Activated T-helper 1 cell treated with anti-CD3 and anti-CD28 coated beads, Interleukin-12 subunit alpha, Interleukin-12 subunit beta, Interleukin-2, Interleukin-4 antibody, amounts not matched to agents 30 ng/mL and 10 ng/mL and 1 ng/mL, durations not matched to agents 14 hours and 24 hours and 36 hours (primary cell): ENCODE data around the gene RIMS3. TPM values are rescaled to one million over a fixed set of nuclear protein-coding genes. Genes with fewer than 3 reads are reported as not detected.
A peak's percentile ranks its signal among the peaks of the same experiment; 100 is the strongest.

Experiments
- DNase-seq: peaks from one replicate; pipeline ENCODE4 v3.0.0; 2021; ENCODE audit warnings: low spot score
- H3K27ac Mint-ChIP-seq: one replicate; pipeline ENCODE4 v1.8.0; 2021; ENCODE audit warnings: mild to moderate bottlenecking, mixed read lengths
- H3K27me3 Mint-ChIP-seq: one replicate; pipeline ENCODE4 v1.8.0; 2022; ENCODE audit warnings: mild to moderate bottlenecking, moderate library complexity, mixed read lengths; ENCODE audit not compliant: insufficient read depth
- H3K36me3 Mint-ChIP-seq: one replicate; pipeline ENCODE4 v1.8.0; 2021; ENCODE audit warnings: low read depth, mixed read lengths
- H3K4me1 Mint-ChIP-seq: one replicate; pipeline ENCODE4 v1.8.0; 2021; ENCODE audit warnings: low read depth, mixed read lengths
- H3K4me3 Mint-ChIP-seq: one replicate; pipeline ENCODE4 v1.8.0; 2021; ENCODE audit warnings: mild to moderate bottlenecking, moderate library complexity, mixed read lengths
- H3K9me3 Mint-ChIP-seq: one replicate; pipeline ENCODE4 v1.8.0; 2021; ENCODE audit warnings: mixed read lengths
- intact Hi-C: fragments of 100-400 bp; cut with micrococcal nuclease; formaldehyde crosslinking; loops from one replicate; pipeline ENCODE4 v1.15.1; 2024
- total RNA-seq: library from RNA; stranded (reverse); gene quantifications from 2 replicates; pipeline ENCODE4 v1.2.3, GENCODE V29; 2022

The RIMS3 gene
- total RNA-seq, 1 donor from 2014 or later = 1.9 TPM

DNA sequence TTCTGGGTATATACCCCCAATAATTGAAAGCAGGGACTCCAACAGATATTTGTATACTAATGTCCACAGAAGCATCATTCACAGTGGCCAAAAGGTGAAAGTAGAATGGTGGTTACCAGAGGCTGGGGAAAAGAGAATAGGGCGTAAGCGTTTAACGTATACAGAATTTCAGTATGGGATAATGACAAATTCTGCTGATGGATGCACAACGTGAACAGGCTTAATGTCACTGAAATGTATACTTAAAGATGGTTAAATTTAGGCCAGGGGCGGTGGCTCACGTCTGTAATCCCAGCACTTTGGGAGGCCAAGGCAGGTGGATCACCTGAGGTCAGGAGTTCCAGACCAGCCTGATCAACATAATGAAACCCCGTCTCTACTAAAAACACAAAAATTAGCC, 21.6 kb upstream of the RIMS3 start:
- H3K9me3 Mint-ChIP-seq = no peaks in the 10 kb centered on the region
- no peaks in the 10 kb centered on the region for H3K27me3 Mint-ChIP-seq
- DNase-seq = no peak
- no peak overlapping the region for H3K27ac Mint-ChIP-seq
- intact Hi-C loops = no loop called here
- no peak overlapping the region for H3K4me3 Mint-ChIP-seq
- peaks cover 18% of the 10 kb centered on the region for H3K36me3 Mint-ChIP-seq
- peaks cover 23% of the 10 kb centered on the region for H3K4me1 Mint-ChIP-seq

- Mint-ChIP-seq H3K27me3 (no peaks in the 10 kb centered on the region), H3K4me1 (peaks cover 7% of the 10 kb centered on the region), H3K4me3 (no peak overlapping the region), H3K27ac (no peak overlapping the region), H3K36me3 (peaks cover 14% of the 10 kb centered on the region), H3K9me3 (no peaks in the 10 kb centered on the region)
- no peak for DNase-seq
- intact Hi-C loops = no loop called here
Measured at GRCh38 chr1:40684669-40685068, 19.2 kb upstream of the RIMS3 start.

- intact Hi-C loops = no loop called here
- no peak for DNase-seq
- no peaks in the 10 kb centered on the region for H3K27me3 Mint-ChIP-seq
- H3K4me1 Mint-ChIP-seq = no peaks in the 10 kb centered on the region
- no peak overlapping the region for H3K4me3 Mint-ChIP-seq
- H3K9me3 Mint-ChIP-seq = no peaks in the 10 kb centered on the region
- H3K27ac Mint-ChIP-seq = no peak overlapping the region
- no peaks in the 10 kb centered on the region for H3K36me3 Mint-ChIP-seq
Measured at GRCh38 chr1:40679165-40679953, 13.9 kb upstream of the RIMS3 start.

- no peaks in the 10 kb centered on the region for H3K9me3 Mint-ChIP-seq
Measured at GRCh38 chr1:40676501-40676900, 11.0 kb upstream of the RIMS3 start.

GRCh38 chr1:40673452-40673851, 8.0 kb upstream of the RIMS3 start:
- Mint-ChIP-seq H3K36me3 (no peaks in the 10 kb centered on the region), H3K4me3 (no peak overlapping the region), H3K27ac (no peak overlapping the region), H3K9me3 (no peaks in the 10 kb centered on the region), H3K4me1 (no peaks in the 10 kb centered on the region), H3K27me3 (peaks cover 5% of the 10 kb centered on the region)
- DNase-seq = no peak
- intact Hi-C loops = no loop called here

More at GRCh38 chr1:40676501-40676900, 11.0 kb upstream of the RIMS3 start:
- no peak overlapping the region for H3K27ac Mint-ChIP-seq
- no peaks in the 10 kb centered on the region for H3K4me1 Mint-ChIP-seq
- H3K4me3 Mint-ChIP-seq = no peak overlapping the region
- intact Hi-C loops = no loop called here
- DNase-seq = no peak
- H3K27me3 Mint-ChIP-seq = peaks cover 2% of the 10 kb centered on the region
- H3K36me3 Mint-ChIP-seq = no peaks in the 10 kb centered on the region

- Mint-ChIP-seq H3K27ac (no peak overlapping the region), H3K4me3 (peak overlapping the region; percentile 59), H3K27me3 (peaks cover 5% of the 10 kb centered on the region), H3K4me1 (peaks cover 9% of the 10 kb centered on the region), H3K9me3 (no peaks in the 10 kb centered on the region), H3K36me3 (no peaks in the 10 kb centered on the region)
- intact Hi-C loops = loop anchor here (1.0 to 5.0 kb wide), 6 partner anchors 42 to 525 kb away; partner anchors contain the start of gene ZFP69B
- peak; percentile 72 for DNase-seq
Measured at GRCh38 chr1:40668769-40669525, 3.5 kb upstream of the RIMS3 start.

DNA sequence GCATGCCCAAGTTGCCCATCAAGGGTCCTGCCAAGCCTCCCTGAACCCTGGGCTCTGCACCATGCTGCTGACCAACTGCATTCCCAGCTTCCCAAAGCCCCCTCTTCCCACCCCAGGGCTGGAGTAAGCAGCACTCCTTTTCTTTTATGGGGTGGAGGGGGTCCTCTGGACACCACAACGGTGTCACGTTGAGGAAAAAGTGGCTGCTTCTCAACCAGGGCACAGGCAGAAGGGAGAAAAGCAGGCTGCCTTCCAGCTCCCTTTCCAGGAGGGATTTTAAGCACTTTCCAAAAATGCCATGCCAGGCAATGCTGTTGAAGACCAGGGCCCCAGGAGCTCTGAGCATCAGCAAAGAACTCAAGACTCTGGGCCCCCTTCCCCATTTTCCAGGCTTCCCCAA, 691 bp downstream of the RIMS3 start:
- H3K36me3 Mint-ChIP-seq = no peaks in the 10 kb centered on the region
- H3K27me3 Mint-ChIP-seq = peaks cover 1% of the 10 kb centered on the region
- intact Hi-C loops = loop anchor here (1.0 to 5.0 kb wide), 7 partner anchors 14 to 198 kb away; partner anchors contain the start of genes CITED4 and NFYC
- H3K4me3 Mint-ChIP-seq = peak overlapping the region; percentile 82
- no peak overlapping the region for H3K27ac Mint-ChIP-seq
- DNase-seq = no peak
- H3K4me1 Mint-ChIP-seq = peaks cover 27% of the 10 kb centered on the region
- no peaks in the 10 kb centered on the region for H3K9me3 Mint-ChIP-seq

DNA sequence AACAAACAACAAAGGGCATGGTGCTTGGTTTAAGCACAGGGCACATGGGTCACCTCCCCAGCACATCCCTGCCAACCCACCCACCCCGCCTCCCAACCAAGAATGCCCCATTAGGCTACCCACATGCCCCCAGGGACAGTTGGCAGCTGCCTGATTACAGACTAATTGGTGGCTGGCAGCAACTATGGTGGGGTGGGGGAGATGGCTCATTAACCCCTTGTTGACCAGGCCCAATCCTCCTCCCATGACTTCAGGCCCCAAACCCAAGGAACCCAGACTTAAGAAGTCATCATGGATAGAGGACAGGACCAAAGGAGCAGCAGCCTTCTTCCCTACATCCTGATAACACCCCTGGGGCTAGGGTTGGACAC, 1.3 kb downstream of the RIMS3 start:
- no peaks in the 10 kb centered on the region for H3K27me3 Mint-ChIP-seq
- peaks cover 27% of the 10 kb centered on the region for H3K4me1 Mint-ChIP-seq
- H3K27ac Mint-ChIP-seq = no peak overlapping the region
- H3K9me3 Mint-ChIP-seq = no peaks in the 10 kb centered on the region
- no peaks in the 10 kb centered on the region for H3K36me3 Mint-ChIP-seq
- peak overlapping the region; percentile 82 for H3K4me3 Mint-ChIP-seq
- intact Hi-C loops = loop anchor here (2.0 kb wide), 1 partner anchor 131 kb away; no protein-coding TSS in a partner anchor
- no peak for DNase-seq

DNA sequence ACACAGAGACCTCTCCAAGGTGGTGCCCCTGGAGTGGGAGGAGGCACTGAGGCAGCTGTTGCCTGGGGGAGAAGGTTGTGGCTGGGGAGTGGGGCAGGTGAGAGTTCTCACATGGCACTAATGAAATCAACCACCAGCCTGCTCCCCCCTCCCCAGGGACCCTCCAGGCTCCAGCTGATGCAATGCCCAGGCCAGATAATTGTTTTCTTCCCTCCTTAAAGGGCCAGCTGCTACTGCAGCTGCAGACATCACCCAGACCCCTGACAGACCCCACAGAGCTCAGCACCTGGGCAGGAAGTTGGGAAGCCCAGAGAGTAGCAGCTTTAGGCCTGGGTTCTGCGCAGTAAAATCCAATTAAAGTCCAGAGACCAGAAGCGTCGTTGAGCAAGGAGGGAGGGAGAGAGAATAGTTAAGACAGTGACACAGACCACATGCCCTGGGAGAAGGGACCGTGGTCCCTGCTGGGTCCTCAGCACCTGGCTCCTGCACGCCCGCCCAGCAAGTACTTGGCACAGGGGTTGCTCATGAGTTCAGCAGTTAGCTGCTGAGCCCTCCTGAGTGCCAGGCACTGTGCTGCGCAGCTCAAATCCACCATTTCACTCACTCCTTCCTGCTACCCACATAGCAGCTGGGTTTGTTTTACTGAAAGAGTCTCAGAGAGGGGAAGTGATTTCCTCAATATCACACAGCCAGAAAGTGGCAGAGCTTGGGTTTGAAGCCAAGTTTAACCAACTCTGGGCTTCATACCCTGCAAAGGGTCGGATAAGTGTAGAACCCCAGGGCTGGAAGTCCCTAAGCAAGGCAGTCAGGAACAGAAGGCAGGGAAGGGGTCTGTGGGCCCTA, 1.9 kb downstream of the RIMS3 start:
- no peak overlapping the region for H3K27ac Mint-ChIP-seq
- H3K36me3 Mint-ChIP-seq = no peaks in the 10 kb centered on the region
- no peaks in the 10 kb centered on the region for H3K27me3 Mint-ChIP-seq
- H3K4me3 Mint-ChIP-seq = peak overlapping the region; percentile 29
- intact Hi-C loops = loop anchor here (2.0 kb wide), 1 partner anchor 131 kb away; no protein-coding TSS in a partner anchor
- H3K4me1 Mint-ChIP-seq = peaks cover 27% of the 10 kb centered on the region
- H3K9me3 Mint-ChIP-seq = no peaks in the 10 kb centered on the region
- DNase-seq = no peak

GRCh38 chr1:40662864-40663263, 2.6 kb downstream of the RIMS3 start:
- Mint-ChIP-seq H3K27me3 (no peaks in the 10 kb centered on the region), H3K36me3 (no peaks in the 10 kb centered on the region), H3K9me3 (no peaks in the 10 kb centered on the region), H3K4me1 (peaks cover 27% of the 10 kb centered on the region), H3K4me3 (no peak overlapping the region), H3K27ac (no peak overlapping the region)
- DNase-seq = no peak
- intact Hi-C loops = no loop called here

- Mint-ChIP-seq H3K4me1 (peaks cover 27% of the 10 kb centered on the region), H3K4me3 (no peak overlapping the region), H3K9me3 (no peaks in the 10 kb centered on the region), H3K36me3 (no peaks in the 10 kb centered on the region), H3K27ac (no peak overlapping the region), H3K27me3 (no peaks in the 10 kb centered on the region)
- intact Hi-C loops = no loop called here
- no peak for DNase-seq
Measured at GRCh38 chr1:40662151-40662550, 3.3 kb downstream of the RIMS3 start.

DNA sequence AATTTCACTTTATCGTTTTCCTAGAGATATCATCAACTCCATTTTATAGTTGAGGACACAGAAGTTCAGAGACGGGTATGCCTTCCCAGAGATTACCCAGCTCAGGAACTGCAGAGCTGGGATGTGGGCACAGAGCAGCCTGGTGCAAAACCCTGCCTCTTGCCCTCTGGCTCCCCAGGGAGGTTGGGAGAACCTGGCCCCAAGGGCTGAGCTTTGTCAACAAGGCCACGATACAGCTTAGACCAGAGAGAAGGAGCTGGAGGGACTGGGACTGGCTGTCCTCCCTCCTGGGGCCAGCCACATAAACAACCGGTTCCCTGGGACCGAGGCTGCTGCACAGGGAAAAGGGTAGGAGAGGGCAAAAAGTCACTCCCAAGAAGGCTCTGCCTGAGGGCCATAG, 3.8 kb downstream of the RIMS3 start:
- Mint-ChIP-seq H3K27ac (no peak overlapping the region), H3K9me3 (no peaks in the 10 kb centered on the region), H3K36me3 (no peaks in the 10 kb centered on the region), H3K4me3 (no peak overlapping the region), H3K4me1 (peaks cover 27% of the 10 kb centered on the region), H3K27me3 (no peaks in the 10 kb centered on the region)
- DNase-seq = no peak
- intact Hi-C loops = no loop called here

- Mint-ChIP-seq H3K27me3 (no peaks in the 10 kb centered on the region), H3K36me3 (no peaks in the 10 kb centered on the region), H3K4me1 (peaks cover 18% of the 10 kb centered on the region), H3K27ac (no peak overlapping the region), H3K9me3 (no peaks in the 10 kb centered on the region), H3K4me3 (no peak overlapping the region)
- intact Hi-C loops = no loop called here
- DNase-seq = no peak
Measured at GRCh38 chr1:40659649-40659947, 5.9 kb downstream of the RIMS3 start.
